Measurements from ENCODE around the gene PTTG2.

GRCh38 chr4:38003628-38004027, 43.4 kb downstream of the PTTG2 start:
- TF ChIP-seq, protein P1, sequence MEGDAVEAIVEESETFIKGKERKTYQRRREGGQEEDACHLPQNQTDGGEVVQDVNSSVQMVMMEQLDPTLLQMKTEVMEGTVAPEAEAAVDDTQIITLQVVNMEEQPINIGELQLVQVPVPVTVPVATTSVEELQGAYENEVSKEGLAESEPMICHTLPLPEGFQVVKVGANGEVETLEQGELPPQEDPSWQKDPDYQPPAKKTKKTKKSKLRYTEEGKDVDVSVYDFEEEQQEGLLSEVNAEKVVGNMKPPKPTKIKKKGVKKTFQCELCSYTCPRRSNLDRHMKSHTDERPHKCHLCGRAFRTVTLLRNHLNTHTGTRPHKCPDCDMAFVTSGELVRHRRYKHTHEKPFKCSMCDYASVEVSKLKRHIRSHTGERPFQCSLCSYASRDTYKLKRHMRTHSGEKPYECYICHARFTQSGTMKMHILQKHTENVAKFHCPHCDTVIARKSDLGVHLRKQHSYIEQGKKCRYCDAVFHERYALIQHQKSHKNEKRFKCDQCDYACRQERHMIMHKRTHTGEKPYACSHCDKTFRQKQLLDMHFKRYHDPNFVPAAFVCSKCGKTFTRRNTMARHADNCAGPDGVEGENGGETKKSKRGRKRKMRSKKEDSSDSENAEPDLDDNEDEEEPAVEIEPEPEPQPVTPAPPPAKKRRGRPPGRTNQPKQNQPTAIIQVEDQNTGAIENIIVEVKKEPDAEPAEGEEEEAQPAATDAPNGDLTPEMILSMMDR (IDR thresholded peaks at IDR 0.05) = no peak
- TF ChIP-seq EP300 (IDR thresholded peaks at IDR 0.05) = no peak

Data from gastroesophageal sphincter (tissue), 3 donors.